Muscle layer of colon (tissue), 2 donors: ENCODE data around the gene NR5A1.

Experiments
- H3K27ac ChIP-seq: one replicate; pipeline ENCODE4 v1.7.0; 2013; ENCODE audit warnings: low read depth, mild to moderate bottlenecking, low read length, moderate library complexity
- H3K27me3 ChIP-seq, 2 donors: one replicate each; pipeline ENCODE4 v1.7.0; 2013; ENCODE audit warnings: low read length in 2 of 2, mild to moderate bottlenecking in 2 of 2; ENCODE audit not compliant: insufficient read depth in 2 of 2, control insufficient read depth in 1 of 2
- H3K36me3 ChIP-seq: one replicate; pipeline ENCODE4 v1.7.0; 2013; ENCODE audit warnings: mild to moderate bottlenecking, low read length; ENCODE audit not compliant: insufficient read depth
- H3K4me1 ChIP-seq: one replicate; pipeline ENCODE4 v1.7.0; 2013; ENCODE audit warnings: mild to moderate bottlenecking, low read length; ENCODE audit not compliant: insufficient read depth
- H3K4me3 ChIP-seq, 2 donors: one replicate each; pipeline ENCODE4 v1.7.0; 2013; ENCODE audit warnings: low read length in 2 of 2, low read depth in 1 of 2, mild to moderate bottlenecking in 1 of 2, moderate library complexity in 1 of 2
- H3K9ac ChIP-seq: one replicate; pipeline ENCODE4 v1.7.0; 2013; ENCODE audit warnings: low read length
- H3K9me3 ChIP-seq: one replicate; pipeline ENCODE4 v1.7.0; 2013; ENCODE audit warnings: mild to moderate bottlenecking, low read length
- donor health status: abdominal sarcoma.
- donor health status: Adenocarcinoma of cecum.

NR5A1 gene

GRCh38 chr9:124513376-124513994, 6.3 kb upstream of the NR5A1 start:
- Histone ChIP-seq H3K27me3 (peaks cover 0 to 4% of the 10 kb centered on the region in 2 donors), H3K36me3 (no peaks in the 10 kb centered on the region), H3K4me1 (no peaks in the 10 kb centered on the region), H3K27ac (no peak overlapping the region), H3K9me3 (no peaks in the 10 kb centered on the region), H3K9ac (no peak overlapping the region), H3K4me3 (no peak overlapping the region)

- Histone ChIP-seq H3K9me3 (no peaks in the 10 kb centered on the region), H3K27ac (no peak overlapping the region), H3K4me3 (no peak overlapping the region), H3K36me3 (no peaks in the 10 kb centered on the region), H3K9ac (no peak overlapping the region), H3K27me3 (peaks cover 0 to 4% of the 10 kb centered on the region in 2 donors), H3K4me1 (no peaks in the 10 kb centered on the region)
These were observed 5.6 kb upstream of the NR5A1 start for GRCh38 chr9:124512806-124513204.

- Histone ChIP-seq H3K27me3 (peaks cover 0 to 7% of the 10 kb centered on the region in 2 donors), H3K27ac (no peak overlapping the region), H3K36me3 (no peaks in the 10 kb centered on the region), H3K4me3 (no peak overlapping the region), H3K4me1 (no peaks in the 10 kb centered on the region), H3K9me3 (no peaks in the 10 kb centered on the region), H3K9ac (no peak overlapping the region)
These were observed 4.9 kb upstream of the NR5A1 start for GRCh38 chr9:124511891-124512805.

GRCh38 chr9:124511426-124511840, 4.2 kb upstream of the NR5A1 start:
- Histone ChIP-seq H3K27me3 (peaks cover 0 to 12% of the 10 kb centered on the region in 2 donors), H3K36me3 (no peaks in the 10 kb centered on the region), H3K27ac (no peak overlapping the region), H3K4me1 (no peaks in the 10 kb centered on the region), H3K4me3 (no peak overlapping the region), H3K9me3 (no peaks in the 10 kb centered on the region), H3K9ac (no peak overlapping the region)

- Histone ChIP-seq H3K27ac (no peak overlapping the region), H3K9me3 (no peaks in the 10 kb centered on the region), H3K36me3 (no peaks in the 10 kb centered on the region), H3K4me1 (no peaks in the 10 kb centered on the region), H3K9ac (no peak overlapping the region), H3K27me3 (peaks cover 4 to 18% of the 10 kb centered on the region in 2 donors), H3K4me3 (no peak overlapping the region)
These were observed 3.6 kb upstream of the NR5A1 start for GRCh38 chr9:124510650-124511425.

GRCh38 chr9:124507880-124508423, 753 bp upstream of the NR5A1 start:
- no peak overlapping the region for H3K27ac ChIP-seq
- no peaks in the 10 kb centered on the region for H3K36me3 ChIP-seq
- H3K9ac ChIP-seq, result no peak overlapping the region
- H3K4me3 ChIP-seq, result no peak overlapping the region
- peaks cover 9% of the 10 kb centered on the region for H3K4me1 ChIP-seq
- H3K27me3 ChIP-seq, result peaks cover 22 to 44% of the 10 kb centered on the region in 2 donors
- no peaks in the 10 kb centered on the region for H3K9me3 ChIP-seq

- no peak overlapping the region for H3K4me3 ChIP-seq
- no peak overlapping the region for H3K27ac ChIP-seq
- H3K4me1 ChIP-seq, result peaks cover 9% of the 10 kb centered on the region
- H3K9ac ChIP-seq, result no peak overlapping the region
- H3K9me3 ChIP-seq, result no peaks in the 10 kb centered on the region
- H3K27me3 ChIP-seq, result peaks cover 22 to 55% of the 10 kb centered on the region in 2 donors
- H3K36me3 ChIP-seq, result no peaks in the 10 kb centered on the region
These were observed 766 bp downstream of the NR5A1 start for GRCh38 chr9:124506433-124506832.

- Histone ChIP-seq H3K27ac (no peak overlapping the region), H3K4me3 (no peak overlapping the region), H3K4me1 (peaks cover 9% of the 10 kb centered on the region), H3K9me3 (no peaks in the 10 kb centered on the region), H3K36me3 (no peaks in the 10 kb centered on the region), H3K27me3 (peaks cover 26 to 60% of the 10 kb centered on the region in 2 donors), H3K9ac (no peak overlapping the region)
These were observed 1.3 kb downstream of the NR5A1 start for GRCh38 chr9:124505901-124506346.

- no peak overlapping the region for H3K9ac ChIP-seq
- H3K27me3 ChIP-seq, result peaks cover 26 to 67% of the 10 kb centered on the region in 2 donors
- H3K36me3 ChIP-seq, result no peaks in the 10 kb centered on the region
- H3K4me1 ChIP-seq, result peaks cover 9% of the 10 kb centered on the region
- H3K9me3 ChIP-seq, result no peaks in the 10 kb centered on the region
- H3K27ac ChIP-seq, result no peak overlapping the region
- no peak overlapping the region for H3K4me3 ChIP-seq
These were observed 1.9 kb downstream of the NR5A1 start for GRCh38 chr9:124505006-124505900.

GRCh38 chr9:124504530-124505005, 2.6 kb downstream of the NR5A1 start:
- no peak overlapping the region for H3K27ac ChIP-seq
- H3K9ac ChIP-seq, result no peak overlapping the region
- no peak overlapping the region for H3K4me3 ChIP-seq
- peaks cover 9% of the 10 kb centered on the region for H3K4me1 ChIP-seq
- peaks cover 26 to 68% of the 10 kb centered on the region in 2 donors for H3K27me3 ChIP-seq
- no peaks in the 10 kb centered on the region for H3K36me3 ChIP-seq
- no peaks in the 10 kb centered on the region for H3K9me3 ChIP-seq
